Natural killer cell (primary cell): ENCODE data around the gene CAMK1. TPM values are rescaled to one million over a fixed set of nuclear protein-coding genes. Genes with fewer than 3 reads are reported as not detected.

Experiments
- ATAC-seq, 3 donors: fragments of 150-1000 bp in 2 of 3; fragments of 200-7000 bp in 1 of 3; cut with Tn5 transposase; 1 replicate in 1 of 3; 2 replicates in 2 of 3; pipeline ENCODE4 v1.10.0; 2021; ENCODE audit warnings: mild to moderate bottlenecking in 2 of 3, moderate library complexity in 2 of 3
- DNase-seq, 2 donors: peaks; one replicate each; pipeline versions ENCODE4 v3.0.0 to v3.0.0-alpha.2; 2013 to 2021; ENCODE audit warnings: mixed read lengths in 1 of 2
- H3K27ac ChIP-seq: one replicate; pipeline ENCODE4 v1.5.1; 2013; ENCODE audit warnings: mild to moderate bottlenecking, low read length
- H3K27me3 ChIP-seq: one replicate; pipeline ENCODE4 v1.6.1; 2013; ENCODE audit warnings: low read length; ENCODE audit not compliant: control insufficient read depth, insufficient read depth
- H3K36me3 ChIP-seq: one replicate; pipeline ENCODE4 v1.6.1; 2013; ENCODE audit warnings: low read length; ENCODE audit not compliant: control insufficient read depth, insufficient read depth
- H3K4me1 ChIP-seq: one replicate; pipeline ENCODE4 v1.6.1; 2013; ENCODE audit warnings: low read length; ENCODE audit not compliant: control insufficient read depth, insufficient read depth
- H3K4me3 ChIP-seq: one replicate; pipeline ENCODE4 v1.5.1; 2013; ENCODE audit warnings: low read length
- H3K9me3 ChIP-seq: one replicate; pipeline ENCODE4 v1.6.1; 2013; ENCODE audit warnings: low read length; ENCODE audit not compliant: control insufficient read depth, insufficient read depth
- H3K27ac Mint-ChIP-seq, 2 donors: one replicate each; pipeline ENCODE4 v1.8.0; 2022; ENCODE audit warnings: mild to moderate bottlenecking in 2 of 2, mixed read lengths in 2 of 2, moderate library complexity in 1 of 2
- H3K27me3 Mint-ChIP-seq, 2 donors: one replicate each; pipeline ENCODE4 v1.8.0; 2022; ENCODE audit warnings: low read depth in 2 of 2, mixed read lengths in 2 of 2
- H3K36me3 Mint-ChIP-seq: one replicate; pipeline ENCODE4 v1.8.0; 2022; ENCODE audit warnings: mixed read lengths
- H3K4me1 Mint-ChIP-seq, 2 donors: one replicate each; pipeline ENCODE4 v1.8.0; 2022; ENCODE audit warnings: mixed read lengths in 2 of 2
- H3K4me3 Mint-ChIP-seq: one replicate; pipeline ENCODE4 v1.8.0; 2022; ENCODE audit warnings: mild to moderate bottlenecking, moderate library complexity, mixed read lengths
- H3K9me3 Mint-ChIP-seq, 2 donors: one replicate each; pipeline ENCODE4 v1.8.0; 2022; ENCODE audit warnings: mixed read lengths in 2 of 2
- WGBS: methylation state at CpG from one replicate; pipeline ENCODE4 v1.1.7; 2013; ENCODE audit warnings: missing lambda C conversion rate; ENCODE audit not compliant: insufficient coverage; 5-methylcytosine and 5-hydroxymethylcytosine counted together
- intact Hi-C: fragments of 100-400 bp; cut with micrococcal nuclease; formaldehyde crosslinking; loops from one replicate; pipeline ENCODE4 v1.14.2; 2022
- total RNA-seq, 4 donors: library from RNA; stranded (reverse); fragments of 120-200 nt in 1 of 4; gene quantifications; one replicate each; pipeline versions ENCODE4 v1.2.3 to v1.2.4, GENCODE V29; 2013 to 2022
- TF ChIP-seq, protein P1 (sequence below): fragments of 200-600 bp; IDR thresholded peaks from one replicate; pipeline ENCODE4 v1.8.0; 2022; ENCODE audit warnings: antibody characterized with exemption

Gene CAMK1
- total RNA-seq, 3 donors from 2014 or later (not counting 1 experiment from before 2014, with no cell fraction given): 7.4 to 20.4 (median 8.7) TPM

DNA sequence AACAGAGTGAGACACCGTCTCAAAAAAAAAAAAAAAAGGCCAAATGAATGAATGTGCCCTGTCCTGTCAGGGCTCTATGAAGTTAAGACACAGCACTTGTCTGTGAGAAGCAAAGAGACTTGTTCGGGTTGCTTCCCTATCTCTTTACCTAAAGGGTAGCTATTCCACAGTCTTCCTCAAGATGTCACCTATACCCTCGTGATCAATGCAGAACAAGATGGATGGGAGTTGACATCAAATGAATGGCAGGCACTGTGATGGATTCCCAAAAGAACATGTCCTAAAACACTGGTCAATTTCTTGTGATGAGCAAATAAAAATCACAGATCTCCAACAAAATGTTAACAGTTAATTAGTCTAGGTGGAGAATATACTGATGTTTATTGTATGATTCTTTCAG is 13.0 kb upstream of the CAMK1 start:
- peak overlapping the region; percentile 53 to 94 for H3K27ac Mint-ChIP-seq
- H3K4me1 Mint-ChIP-seq: peaks cover 56 to 66% of the 10 kb centered on the region in 2 donors
- H3K36me3 ChIP-seq: peaks cover 45% of the 10 kb centered on the region
- no peaks in the 10 kb centered on the region for H3K9me3 Mint-ChIP-seq
- H3K27me3 Mint-ChIP-seq: no peaks in the 10 kb centered on the region
- peaks cover 19% of the 10 kb centered on the region for H3K36me3 Mint-ChIP-seq
- TF ChIP-seq, protein P1, sequence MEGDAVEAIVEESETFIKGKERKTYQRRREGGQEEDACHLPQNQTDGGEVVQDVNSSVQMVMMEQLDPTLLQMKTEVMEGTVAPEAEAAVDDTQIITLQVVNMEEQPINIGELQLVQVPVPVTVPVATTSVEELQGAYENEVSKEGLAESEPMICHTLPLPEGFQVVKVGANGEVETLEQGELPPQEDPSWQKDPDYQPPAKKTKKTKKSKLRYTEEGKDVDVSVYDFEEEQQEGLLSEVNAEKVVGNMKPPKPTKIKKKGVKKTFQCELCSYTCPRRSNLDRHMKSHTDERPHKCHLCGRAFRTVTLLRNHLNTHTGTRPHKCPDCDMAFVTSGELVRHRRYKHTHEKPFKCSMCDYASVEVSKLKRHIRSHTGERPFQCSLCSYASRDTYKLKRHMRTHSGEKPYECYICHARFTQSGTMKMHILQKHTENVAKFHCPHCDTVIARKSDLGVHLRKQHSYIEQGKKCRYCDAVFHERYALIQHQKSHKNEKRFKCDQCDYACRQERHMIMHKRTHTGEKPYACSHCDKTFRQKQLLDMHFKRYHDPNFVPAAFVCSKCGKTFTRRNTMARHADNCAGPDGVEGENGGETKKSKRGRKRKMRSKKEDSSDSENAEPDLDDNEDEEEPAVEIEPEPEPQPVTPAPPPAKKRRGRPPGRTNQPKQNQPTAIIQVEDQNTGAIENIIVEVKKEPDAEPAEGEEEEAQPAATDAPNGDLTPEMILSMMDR: no peak
- H3K27me3 ChIP-seq: no peaks in the 10 kb centered on the region
- intact Hi-C loops: no loop called here
- H3K4me1 ChIP-seq: peaks cover 47% of the 10 kb centered on the region
- H3K27ac ChIP-seq: no peak overlapping the region
- H3K9me3 ChIP-seq: no peaks in the 10 kb centered on the region
- no peak overlapping the region for H3K4me3 Mint-ChIP-seq
- ATAC-seq: no peak
- H3K4me3 ChIP-seq: no peak overlapping the region
- WGBS: 64% methylated on average over 3 of the region's 3 CpGs
- peak in 1 of 2 donors; percentile 46 for DNase-seq

DNA sequence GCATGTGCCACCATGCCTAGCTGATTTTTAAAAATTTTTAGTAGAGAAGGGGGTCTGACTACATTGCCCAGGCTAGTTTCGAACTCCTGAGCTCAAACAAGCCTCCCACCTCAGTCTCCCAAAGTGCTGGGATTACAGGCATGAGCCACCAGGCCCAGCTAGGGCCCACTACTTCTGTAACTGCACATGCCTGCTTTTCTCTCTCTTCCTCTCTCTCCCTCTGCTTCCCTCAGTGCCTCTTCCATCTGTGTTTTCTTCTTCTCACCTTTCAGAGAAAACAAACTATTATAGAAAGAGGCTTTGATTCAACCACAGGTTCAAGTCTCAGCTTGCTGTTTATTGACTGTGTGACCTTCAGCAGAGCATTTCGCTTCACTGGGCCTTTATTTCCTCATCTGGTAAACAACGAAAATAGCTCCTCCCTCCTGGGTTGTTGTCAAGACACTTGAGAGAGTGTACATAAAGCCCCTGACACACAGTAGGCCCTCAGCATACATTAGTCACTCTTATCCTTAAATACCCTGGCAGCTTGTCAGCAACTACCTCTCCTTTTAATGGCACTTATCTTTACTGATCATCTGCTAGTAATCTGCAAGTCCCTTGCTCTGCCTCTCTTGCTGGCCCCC is 12.3 kb upstream of the CAMK1 start:
- WGBS: 62% methylated on average over 3 of the region's 3 CpGs
- Histone ChIP-seq H3K27ac (peak overlapping the region; percentile 92), H3K4me3 (no peak overlapping the region), H3K9me3 (no peaks in the 10 kb centered on the region), H3K27me3 (no peaks in the 10 kb centered on the region), H3K4me1 (peaks cover 49% of the 10 kb centered on the region), H3K36me3 (peaks cover 40% of the 10 kb centered on the region)
- TF ChIP-seq, protein P1: no peak
- Mint-ChIP-seq H3K27me3 (no peaks in the 10 kb centered on the region), H3K4me1 (peaks cover 54 to 66% of the 10 kb centered on the region in 2 donors), H3K36me3 (peaks cover 14% of the 10 kb centered on the region), H3K27ac (peak overlapping the region; percentile 53 to 94), H3K4me3 (peak overlapping the region; percentile 33), H3K9me3 (no peaks in the 10 kb centered on the region)
- no peak for DNase-seq
- intact Hi-C loops: no loop called here
- no peak for ATAC-seq

DNA sequence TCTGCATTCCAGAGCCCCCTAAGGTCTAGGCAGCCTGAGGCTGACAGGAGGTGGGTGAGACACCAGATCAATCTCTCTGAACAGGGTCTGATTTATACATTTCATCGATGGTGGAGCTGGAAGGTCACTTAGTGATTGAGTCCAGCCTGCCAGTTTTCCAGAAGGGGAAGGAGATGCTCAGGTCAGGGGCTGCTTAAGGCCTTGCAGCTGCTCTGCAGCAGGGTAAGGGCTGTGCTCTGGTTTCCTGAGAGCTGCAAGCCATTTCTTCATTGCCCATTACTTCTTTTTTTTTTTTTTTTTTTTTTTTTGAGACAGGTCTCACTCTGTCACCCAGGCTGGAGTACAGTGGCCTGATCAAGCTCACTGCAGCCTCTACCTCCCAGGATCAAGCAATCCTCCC is 11.8 kb upstream of the CAMK1 start:
- intact Hi-C loops: no loop called here
- Mint-ChIP-seq H3K27ac (peak overlapping the region; percentile 94 to 99), H3K4me1 (peaks cover 54 to 62% of the 10 kb centered on the region in 2 donors), H3K36me3 (peaks cover 12% of the 10 kb centered on the region), H3K4me3 (peak overlapping the region; percentile 11), H3K27me3 (no peaks in the 10 kb centered on the region), H3K9me3 (no peaks in the 10 kb centered on the region)
- Histone ChIP-seq H3K9me3 (no peaks in the 10 kb centered on the region), H3K27ac (peak overlapping the region; percentile 92), H3K4me3 (no peak overlapping the region), H3K4me1 (peaks cover 49% of the 10 kb centered on the region), H3K36me3 (peaks cover 36% of the 10 kb centered on the region), H3K27me3 (no peaks in the 10 kb centered on the region)
- TF ChIP-seq, protein P1: no peak
- no peak for DNase-seq
- 40% methylated on average over 1 of the region's 1 CpG for WGBS
- no peak for ATAC-seq

DNA sequence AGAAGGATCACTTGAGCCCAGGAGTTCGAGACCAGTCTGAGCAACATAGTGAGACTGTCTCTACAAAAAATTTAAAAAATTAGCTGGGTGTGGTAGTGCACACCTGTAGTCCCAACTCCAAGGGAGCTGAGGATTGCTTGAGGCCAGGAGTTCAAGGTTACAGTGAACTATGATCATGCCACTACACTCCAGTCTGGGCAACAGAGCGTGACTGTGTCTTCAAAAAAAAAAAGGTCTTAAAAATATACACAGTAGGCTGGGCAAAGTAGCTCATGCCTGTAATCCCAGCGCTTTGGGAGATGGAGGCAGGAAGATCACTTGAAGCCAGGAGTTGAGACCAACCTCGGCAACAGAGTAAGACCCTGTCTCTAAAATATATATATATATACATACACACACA is 11.2 kb upstream of the CAMK1 start:
- ATAC-seq: no peak
- Histone ChIP-seq H3K4me1 (peaks cover 49% of the 10 kb centered on the region), H3K4me3 (no peak overlapping the region), H3K9me3 (no peaks in the 10 kb centered on the region), H3K27me3 (no peaks in the 10 kb centered on the region), H3K36me3 (peaks cover 31% of the 10 kb centered on the region), H3K27ac (peak overlapping the region; percentile 92)
- Mint-ChIP-seq H3K4me1 (peaks cover 54 to 57% of the 10 kb centered on the region in 2 donors), H3K4me3 (peak overlapping the region; percentile 80), H3K9me3 (no peaks in the 10 kb centered on the region), H3K36me3 (peaks cover 7% of the 10 kb centered on the region), H3K27me3 (no peaks in the 10 kb centered on the region), H3K27ac (peak overlapping the region; percentile 94 to 99)
- intact Hi-C loops: no loop called here
- 88% methylated on average over 2 of the region's 4 CpGs for WGBS
- TF ChIP-seq, protein P1: no peak
- no peak for DNase-seq
